Peyer's patch (tissue), 4 donors: ENCODE results near the gene CLEC5A. TPM values are rescaled to one million over a fixed set of nuclear protein-coding genes. Genes with fewer than 3 reads are reported as not detected.
"Not testable (repeated sequence)": the region's sequence is repeated elsewhere in the genome, so short reads cannot be mapped to it uniquely, and the experiment has no call there.

ENCODE experiments used
- DNase-seq, 3 donors: peaks; one replicate each; pipeline ENCODE4 v3.0.0-alpha.2; 2017 to 2019
- H3K27ac ChIP-seq, 4 donors: fragments of 200-600 bp; sonication (generic); one replicate each; pipeline ENCODE4 v1.5.1; 2016 to 2019
- H3K27me3 ChIP-seq, 2 donors: fragments of 200-600 bp; sonication (generic); one replicate each; pipeline ENCODE4 v1.5.1; 2019
- H3K36me3 ChIP-seq, 3 donors: fragments of 200-600 bp; sonication (generic); one replicate each; pipeline ENCODE4 v1.5.1; 2016 to 2019
- H3K4me1 ChIP-seq, 4 donors: fragments of 200-600 bp; sonication (generic); one replicate each; pipeline ENCODE4 v1.5.1; 2016 to 2019
- H3K4me3 ChIP-seq, 4 donors: fragments of 200-600 bp; sonication (generic); 1 replicate in 3 of 4; 2 replicates in 1 of 4; pipeline ENCODE4 v1.5.1; 2016 to 2019; ENCODE audit warnings: mild to moderate bottlenecking in 1 of 4
- H3K9me3 ChIP-seq, 4 donors: fragments of 200-600 bp; sonication (generic); one replicate each; pipeline ENCODE4 v1.5.1; 2016 to 2019; ENCODE audit warnings: mild to moderate bottlenecking in 1 of 4
- CTCF ChIP-seq, 6 experiments: fragments of 450-650 bp in 4 of 6; fragments of 200-600 bp in 2 of 6; sonication (generic) in 1 of 6; IDR thresholded peaks; one replicate each; pipeline ENCODE4 v1.5.1; 2017 to 2019; ENCODE audit warnings: antibody characterized with exemption in 6 of 6, mild to moderate bottlenecking in 3 of 6, moderate library complexity in 1 of 6
- POLR2A ChIP-seq, 2 donors: fragments of 450-650 bp; IDR thresholded peaks; one replicate each; pipeline ENCODE4 v1.5.1; 2017; ENCODE audit warnings: antibody characterized with exemption in 2 of 2, mild to moderate bottlenecking in 2 of 2, moderate library complexity in 2 of 2
- total RNA-seq, 4 donors: library from RNA; depleted of rRNA; stranded (reverse); fragments of >200 nt; gene quantifications; one replicate each; pipeline ENCODE4 v1.1.0, GENCODE V29; 2016

CLEC5A gene
- total RNA-seq, 4 donors from 2014 or later, result not detected

- H3K27me3 ChIP-seq, result no peaks in the 10 kb centered on the region
- no peak overlapping the region for H3K27ac ChIP-seq
- no peak for DNase-seq
- H3K36me3 ChIP-seq, result no peaks in the 10 kb centered on the region
- no peak overlapping the region for H3K4me3 ChIP-seq
- TF ChIP-seq POLR2A (IDR thresholded peaks at IDR 0.05), result no peak
- no peak for TF ChIP-seq CTCF (IDR thresholded peaks at IDR 0.05)
- H3K4me1 ChIP-seq, result no peaks in the 10 kb centered on the region
- no peaks in the 10 kb centered on the region for H3K9me3 ChIP-seq
Measured at GRCh38 chr7:141906285-141906684, 40.5 kb downstream of the CLEC5A start.

- not testable (repeated sequence) for DNase-seq, H3K36me3 ChIP-seq, H3K9me3 ChIP-seq, H3K4me3 ChIP-seq, H3K27ac ChIP-seq, H3K4me1 ChIP-seq, H3K27me3 ChIP-seq
Measured at GRCh38 chr7:141899366-141899765, 47.4 kb downstream of the CLEC5A start.

- no peak overlapping the region for H3K27ac ChIP-seq
- H3K9me3 ChIP-seq, result no peaks in the 10 kb centered on the region
- TF ChIP-seq POLR2A (IDR thresholded peaks at IDR 0.05) (no peak), CTCF (IDR thresholded peaks at IDR 0.05) (no peak)
- no peaks in the 10 kb centered on the region for H3K27me3 ChIP-seq
- no peak for DNase-seq
- H3K4me1 ChIP-seq, result no peaks in the 10 kb centered on the region
- H3K4me3 ChIP-seq, result no peak overlapping the region
- no peaks in the 10 kb centered on the region for H3K36me3 ChIP-seq
Measured at GRCh38 chr7:141891336-141891735, 55.4 kb downstream of the CLEC5A start.

GRCh38 chr7:141889321-141889720 lies 57.5 kb downstream of the CLEC5A start:
- no peak for DNase-seq
- no peak for TF ChIP-seq POLR2A (IDR thresholded peaks at IDR 0.05)
- no peak for TF ChIP-seq CTCF (IDR thresholded peaks at IDR 0.05)
- no peaks in the 10 kb centered on the region for H3K27me3 ChIP-seq
- no peak overlapping the region for H3K4me3 ChIP-seq
- H3K27ac ChIP-seq, result no peak overlapping the region
- H3K36me3 ChIP-seq, result no peaks in the 10 kb centered on the region
- no peaks in the 10 kb centered on the region for H3K9me3 ChIP-seq
- no peaks in the 10 kb centered on the region for H3K4me1 ChIP-seq

GRCh38 chr7:141884539-141885225 lies 62.1 kb downstream of the CLEC5A start:
- Histone ChIP-seq H3K27ac (no peak overlapping the region), H3K9me3 (no peaks in the 10 kb centered on the region), H3K36me3 (no peaks in the 10 kb centered on the region), H3K4me1 (no peaks in the 10 kb centered on the region), H3K27me3 (no peaks in the 10 kb centered on the region), H3K4me3 (no peak overlapping the region)
- DNase-seq, result no peak
- no peak for TF ChIP-seq POLR2A (IDR thresholded peaks at IDR 0.05)
- TF ChIP-seq CTCF (IDR thresholded peaks at IDR 0.05), result no peak

- DNase-seq, result no peak
- Histone ChIP-seq H3K36me3 (no peaks in the 10 kb centered on the region), H3K27ac (no peak overlapping the region), H3K9me3 (no peaks in the 10 kb centered on the region), H3K4me3 (no peak overlapping the region), H3K27me3 (no peaks in the 10 kb centered on the region), H3K4me1 (no peaks in the 10 kb centered on the region)
- TF ChIP-seq POLR2A (IDR thresholded peaks at IDR 0.05), result no peak
- no peak for TF ChIP-seq CTCF (IDR thresholded peaks at IDR 0.05)
Measured at GRCh38 chr7:141880960-141881359, 65.8 kb downstream of the CLEC5A start.
